ENCODE measurements around the gene LCT.

LCT gene

DNA sequence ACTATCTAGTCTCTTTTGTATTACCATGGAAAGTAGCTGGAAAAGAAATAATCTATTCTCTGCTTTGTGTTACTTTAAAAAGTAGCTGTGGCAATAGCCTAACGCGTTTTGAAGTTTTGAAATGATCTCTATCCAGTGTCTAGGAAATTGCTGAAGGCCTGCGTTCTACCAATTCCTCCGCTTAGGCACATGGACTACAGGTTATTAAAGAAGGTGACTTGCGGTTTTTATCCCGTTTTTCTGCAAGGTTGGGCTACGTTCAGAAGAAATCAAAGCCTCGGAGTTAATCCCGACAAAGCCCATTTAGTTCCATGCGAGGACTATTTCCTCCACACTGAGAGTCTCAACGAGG is 96.0 kb downstream of the LCT start:
- DNase-seq = no peak

DNA sequence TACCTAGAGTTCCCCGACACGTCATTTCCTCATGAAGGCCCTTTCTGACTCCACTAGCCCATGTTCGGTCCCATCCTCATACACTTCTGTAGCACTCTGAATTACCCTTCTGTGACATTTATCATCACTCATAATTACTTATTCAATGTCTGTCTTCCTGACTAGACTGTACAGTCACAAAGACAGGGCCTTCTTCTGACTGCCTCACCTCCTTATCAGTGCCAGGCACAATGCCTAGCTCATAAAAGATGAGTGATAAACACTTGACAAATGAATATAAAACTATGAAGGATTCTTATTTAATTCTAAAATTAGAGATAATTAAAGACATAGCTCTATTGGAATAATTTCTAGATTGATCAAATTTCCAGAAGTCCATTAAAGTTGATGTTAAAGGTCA is 96.8 kb downstream of the LCT start:
- DNase-seq = no peak

Measured in NCI-H446 treated with DMSO at 0.1 percent for 48 hours (cell line).